Measurements from ENCODE around the gene CD2. TPM values are rescaled to one million over a fixed set of nuclear protein-coding genes. Genes with fewer than 3 reads are reported as not detected.

Gene CD2
- total and polyA plus RNA-seq, 2 of the 8 experiments (the other 6 are each of a cell fraction or from before 2014, with no cell fraction given) = not detected

DNA sequence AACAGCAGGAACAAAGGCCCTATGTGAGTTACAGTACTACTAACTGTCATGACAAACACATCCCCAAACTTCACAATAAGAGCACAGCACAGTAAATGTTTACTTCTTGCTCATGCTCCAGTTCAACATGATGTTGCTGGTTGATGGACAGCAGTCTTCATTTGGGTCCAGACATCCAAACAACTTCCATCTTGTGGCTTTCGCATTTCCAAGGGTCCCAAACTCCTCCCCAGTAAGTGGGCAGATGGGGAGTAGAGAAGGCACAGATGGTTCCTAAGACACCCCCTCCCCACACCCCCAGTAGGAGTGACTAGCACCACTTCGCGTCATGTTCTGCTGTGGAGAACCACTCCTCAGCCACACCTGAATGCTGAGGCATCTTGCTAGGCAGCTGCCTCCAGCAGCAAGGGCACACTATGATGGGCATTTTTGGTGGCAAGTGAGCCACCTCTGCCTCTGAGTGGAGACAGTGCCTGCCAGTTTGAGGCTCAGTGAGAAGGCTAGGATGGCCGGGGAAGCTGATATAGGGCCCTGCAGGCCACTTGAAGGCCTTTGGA, 32.7 kb upstream of the CD2 start:
- H3K9ac ChIP-seq (replicated peaks in 1 of 4; ENCODE audit: extremely low read depth in 1 of 4, low read depth in 3 of 4, low read length in 3 of 4) = no peak overlapping the region
- DNase-seq (ENCODE audit: low read depth in 1 of 2, low spot score in 2 of 2) (no peak), FAIRE-seq (no peak)
- no peak overlapping the region for H3K56ac ChIP-seq (replicated peaks; ENCODE audit: insufficient read length, low read depth, low read length)
- no peak overlapping the region for H2BK20ac ChIP-seq (ENCODE audit: low read length)
- ChIA-PET CTCF (ENCODE audit: partially characterized antibody) (interaction anchor here (0.6 to 1.7 kb wide), 2 partner anchors 147 to 160 kb away, joined by 4 to 8 read pairs; no protein-coding TSS in a partner anchor), POLR2A (ENCODE audit: partially characterized antibody) (no interaction called here)
- no peak overlapping the region for H3K27ac ChIP-seq (ENCODE audit: low read depth, low read length)
- H3K27me3 ChIP-seq (replicated peaks in 1 of 4; ENCODE audit: control insufficient read depth in 3 of 4, extremely low read depth in 1 of 4, insufficient read depth in 3 of 4, low read length in 3 of 4) = no peaks in the 10 kb centered on the region
- H3K4me1 ChIP-seq (replicated peaks in 1 of 4; ENCODE audit: control insufficient read depth in 3 of 4, insufficient read depth in 4 of 4, low read length in 3 of 4) = no peaks in the 10 kb centered on the region
- no peak overlapping the region for H2BK15ac ChIP-seq (ENCODE audit: low read length)
- H3K18ac ChIP-seq (ENCODE audit: extremely low read depth, low read length) = no peak overlapping the region
- no peak overlapping the region for H2AFZ ChIP-seq (ENCODE audit: low read length)
- H3K14ac ChIP-seq (ENCODE audit: insufficient read length) = no peak overlapping the region
- H4K91ac ChIP-seq (replicated peaks; ENCODE audit: insufficient read length, low read length) = no peak overlapping the region
- WGBS, 2 experiments (ENCODE audit: extremely low coverage in 1 of 2, insufficient coverage in 1 of 2, insufficient read length in 1 of 2, insufficient replicate concordance in 2 of 2, low coverage in 1 of 2, low lambda C conversion rate in 2 of 2, missing lambda C conversion rate in 1 of 2) = 88% methylated on average over 4 of the region's 4 CpGs; no CpG with 5 or more reads in 1 of the 2 experiments
- no peak overlapping the region for H3K4me2 ChIP-seq (ENCODE audit: insufficient read depth in 1 of 2, low read depth in 2 of 2, low read length in 2 of 2)
- H3K79me1 ChIP-seq (ENCODE audit: low read depth, low read length) = no peaks in the 10 kb centered on the region
- no peaks in the 10 kb centered on the region; the same call in 1 of the 2 replicates for H3K23me2 ChIP-seq (ENCODE audit: low read depth, low read length)
- no peaks in the 10 kb centered on the region for H3K79me2 ChIP-seq (ENCODE audit: control insufficient read depth in 1 of 2, insufficient read depth in 2 of 2, low read length in 2 of 2)
- no peak overlapping the region for H4K8ac ChIP-seq (ENCODE audit: extremely low read depth, insufficient read depth, low read length)
- no peak overlapping the region for H3K4me3 ChIP-seq (ENCODE audit: extremely low read depth in 1 of 4, insufficient read depth in 2 of 4, low read depth in 3 of 4, low read length in 4 of 4)
- no peaks in the 10 kb centered on the region for H3K36me3 ChIP-seq (ENCODE audit: control insufficient read depth in 2 of 4, insufficient read depth in 4 of 4, low read length in 3 of 4)
- H2BK5ac ChIP-seq (ENCODE audit: low read depth, low read length) = no peak overlapping the region; the same call in 1 of the 2 replicates
- H4K20me1 ChIP-seq (replicated peaks in 1 of 2; ENCODE audit: control insufficient read depth in 1 of 2, insufficient read depth in 2 of 2, low read length in 2 of 2) = no peaks in the 10 kb centered on the region
- H3K23ac ChIP-seq (ENCODE audit: insufficient read length) = no peak overlapping the region
- H2BK12ac ChIP-seq (ENCODE audit: low read depth, low read length) = no peak overlapping the region
- H3K9me3 ChIP-seq (ENCODE audit: insufficient read depth in 2 of 2, low read depth in 1 of 2, low read length in 1 of 2) = peaks cover 0 to 5% of the 10 kb centered on the region in 2 experiments; a peak in 1 of 4 replicates
- no peak overlapping the region for H4K5ac ChIP-seq (ENCODE audit: insufficient read length, low read depth, low read length)
- no peak overlapping the region for H2BK120ac ChIP-seq (replicated peaks; ENCODE audit: low read depth, low read length)
- H3K4ac ChIP-seq (replicated peaks; ENCODE audit: insufficient read length, low read depth, low read length) = no peak overlapping the region
- H2AK5ac ChIP-seq (ENCODE audit: low read depth, low read length) = no peak overlapping the region
- TF ChIP-seq YY1 (IDR thresholded peaks at IDR 0.05; ENCODE audit: low read depth, low read length) (no peak), CBX8 (IDR thresholded peaks at IDR 0.05; ENCODE audit: borderline replicate concordance, low read depth, low read length) (no peak), TAF7 (optimal IDR thresholded peaks at IDR 0.05; ENCODE audit: borderline replicate concordance, low read depth, low read length) (no peak), POLR2A (IDR thresholded peaks at IDR 0.05; ENCODE audit: control extremely low read depth in 1 of 2, low read depth in 2 of 2, low read length in 2 of 2) (no peak), ZNF274 (IDR thresholded peaks at IDR 0.05; ENCODE audit: borderline replicate concordance, extremely low read depth, low read length) (no peak)
- TF ChIP-seq, protein P1, sequence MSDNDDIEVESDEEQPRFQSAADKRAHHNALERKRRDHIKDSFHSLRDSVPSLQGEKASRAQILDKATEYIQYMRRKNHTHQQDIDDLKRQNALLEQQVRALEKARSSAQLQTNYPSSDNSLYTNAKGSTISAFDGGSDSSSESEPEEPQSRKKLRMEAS (IDR thresholded peaks at IDR 0.05) = no peak

Data from H1 (cell line).